CD4-positive, alpha-beta T cell treated with Interleukin-10 for 1 hour (primary cell): ENCODE data around the gene AKAP3.

ENCODE experiments used
- DNase-seq: peaks from one replicate; pipeline ENCODE4 v3.0.0-alpha.2; 2020

AKAP3 gene

GRCh38 chr12:4591180-4591687 lies 57.6 kb downstream of the AKAP3 start:
- DNase-seq = no peak

- no peak for DNase-seq
Observed at GRCh38 chr12:4589941-4590340, 58.9 kb downstream of the AKAP3 start.

GRCh38 chr12:4588916-4589315 lies 59.9 kb downstream of the AKAP3 start:
- DNase-seq = no peak

GRCh38 chr12:4587108-4587507 lies 61.7 kb downstream of the AKAP3 start:
- DNase-seq = no peak

- no peak for DNase-seq
Observed at GRCh38 chr12:4586500-4586899, 62.4 kb downstream of the AKAP3 start.

GRCh38 chr12:4584896-4585295 lies 64.0 kb downstream of the AKAP3 start:
- DNase-seq = no peak

- DNase-seq = no peak
Observed at GRCh38 chr12:4584281-4584680, 64.6 kb downstream of the AKAP3 start.

GRCh38 chr12:4580281-4580688 lies 68.6 kb downstream of the AKAP3 start:
- no peak for DNase-seq

GRCh38 chr12:4579305-4580102 lies 69.3 kb downstream of the AKAP3 start:
- DNase-seq = peak; percentile 15

GRCh38 chr12:4572680-4573079 lies 76.2 kb downstream of the AKAP3 start:
- DNase-seq = no peak

- DNase-seq = no peak
Observed at GRCh38 chr12:4569261-4569660, 79.6 kb downstream of the AKAP3 start.

- no peak for DNase-seq
Observed at GRCh38 chr12:4567073-4567881, 81.6 kb downstream of the AKAP3 start.

GRCh38 chr12:4566474-4566873 lies 82.4 kb downstream of the AKAP3 start:
- no peak for DNase-seq
